ENCODE measurements around the gene PJVK. TPM values are rescaled to one million over a fixed set of nuclear protein-coding genes. Genes with fewer than 3 reads are reported as not detected.

PJVK gene
- polyA plus RNA-seq, 1 of the 3 experiments (the other 2 are of a cell fraction) = 5.3 TPM

DNA sequence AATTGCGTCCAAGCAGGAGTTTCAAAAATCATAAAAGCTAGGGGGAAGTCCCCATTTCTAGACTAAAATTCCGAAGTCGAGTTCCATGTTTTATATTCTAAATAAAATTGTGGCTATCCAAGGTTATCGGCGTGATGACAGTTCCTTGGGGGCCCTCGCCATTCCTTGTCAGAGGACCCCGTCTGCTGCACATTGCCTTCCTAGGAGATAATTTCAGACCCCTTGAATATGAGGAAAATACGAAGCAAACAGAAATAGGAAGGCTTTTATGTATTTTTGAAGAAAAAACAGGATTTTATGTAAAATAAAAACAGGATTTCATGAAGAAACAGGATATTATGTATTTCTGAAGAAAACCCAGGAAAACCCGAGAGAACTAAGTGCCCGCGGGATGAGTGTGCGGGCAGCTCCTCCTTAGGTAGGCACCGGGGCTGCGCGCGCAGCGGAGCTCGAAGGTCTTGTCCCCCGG lies 28.6 kb downstream of the PJVK start:
- ChIA-PET POLR2A (interaction anchor here (1.0 to 1.5 kb wide), 3 partner anchors 29 to 65 kb away, joined by 3 to 8 read pairs (median 3); partner anchors contain the start of genes PJVK and PRKRA), CTCF (interaction anchor here (0.6 to 1.5 kb wide), 5 partner anchors 29 to 740 kb away, joined by 3 to 4 read pairs (median 3); partner anchors contain the start of genes PJVK and PRKRA)
- Histone ChIP-seq H3K4me2 (peak overlapping the region; percentile 56), H3F3A (replicated peaks; ENCODE audit: insufficient read depth) (peaks cover 16% of the 10 kb centered on the region), H3K9me2 (no peaks in the 10 kb centered on the region), H3K36me3 (replicated peaks in 1 of 2; ENCODE audit: control insufficient read depth in 1 of 2, insufficient read depth in 2 of 2, low read length in 1 of 2) (peaks cover 0 to 5% of the 10 kb centered on the region in 2 experiments), H3K9ac (peak overlapping the region; percentile 79; the same call in 1 of the 2 replicates), H3K4me1 (ENCODE audit: control insufficient read depth in 1 of 2, insufficient read depth in 2 of 2, low read depth in 1 of 2, low read length in 1 of 2) (peaks cover 17 to 21% of the 10 kb centered on the region in 2 experiments; a peak in 3 of 4 replicates), H3K27me3 (ENCODE audit: insufficient read depth) (no peaks in the 10 kb centered on the region), H3K4me3 (ENCODE audit: low read depth in 2 of 2, low read length in 1 of 2) (peak overlapping the region; percentile 74 to 80), H2AFZ (ENCODE audit: low read depth) (peak overlapping the region; percentile 78), H4K20me1 (ENCODE audit: insufficient read depth) (peaks cover 38% of the 10 kb centered on the region), H3K27ac (ENCODE audit: low read depth in 2 of 2, low read length in 1 of 2) (peak overlapping the region; percentile 72 to 82), H3K79me2 (ENCODE audit: insufficient read depth) (peaks cover 75% of the 10 kb centered on the region), H3K9me3 (no peaks in the 10 kb centered on the region)
- no peak for DNase-seq
- WGBS (ENCODE audit: low lambda C conversion rate) = 50% methylated on average over 13 of the region's 19 CpGs
- TF ChIP-seq, protein P1, sequence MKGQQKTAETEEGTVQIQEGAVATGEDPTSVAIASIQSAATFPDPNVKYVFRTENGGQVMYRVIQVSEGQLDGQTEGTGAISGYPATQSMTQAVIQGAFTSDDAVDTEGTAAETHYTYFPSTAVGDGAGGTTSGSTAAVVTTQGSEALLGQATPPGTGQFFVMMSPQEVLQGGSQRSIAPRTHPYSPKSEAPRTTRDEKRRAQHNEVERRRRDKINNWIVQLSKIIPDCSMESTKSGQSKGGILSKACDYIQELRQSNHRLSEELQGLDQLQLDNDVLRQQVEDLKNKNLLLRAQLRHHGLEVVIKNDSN (IDR thresholded peaks at IDR 0.05; ENCODE audit: borderline replicate concordance, low read depth) = no peak
- TF ChIP-seq, protein P2, sequence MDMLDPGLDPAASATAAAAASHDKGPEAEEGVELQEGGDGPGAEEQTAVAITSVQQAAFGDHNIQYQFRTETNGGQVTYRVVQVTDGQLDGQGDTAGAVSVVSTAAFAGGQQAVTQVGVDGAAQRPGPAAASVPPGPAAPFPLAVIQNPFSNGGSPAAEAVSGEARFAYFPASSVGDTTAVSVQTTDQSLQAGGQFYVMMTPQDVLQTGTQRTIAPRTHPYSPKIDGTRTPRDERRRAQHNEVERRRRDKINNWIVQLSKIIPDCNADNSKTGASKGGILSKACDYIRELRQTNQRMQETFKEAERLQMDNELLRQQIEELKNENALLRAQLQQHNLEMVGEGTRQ (IDR thresholded peaks at IDR 0.05; ENCODE audit: borderline replicate concordance, low read depth, low read length) = no peak
- no peak for TF ChIP-seq MEF2A (IDR thresholded peaks at IDR 0.05; ENCODE audit: borderline replicate concordance, low read depth)
- no peak for TF ChIP-seq TCF12 (IDR thresholded peaks at IDR 0.05)
- no peak for TF ChIP-seq EZH2phosphoT487 (IDR thresholded peaks at IDR 0.05; ENCODE audit: borderline replicate concordance, low read depth)
- TF ChIP-seq, protein P3, sequence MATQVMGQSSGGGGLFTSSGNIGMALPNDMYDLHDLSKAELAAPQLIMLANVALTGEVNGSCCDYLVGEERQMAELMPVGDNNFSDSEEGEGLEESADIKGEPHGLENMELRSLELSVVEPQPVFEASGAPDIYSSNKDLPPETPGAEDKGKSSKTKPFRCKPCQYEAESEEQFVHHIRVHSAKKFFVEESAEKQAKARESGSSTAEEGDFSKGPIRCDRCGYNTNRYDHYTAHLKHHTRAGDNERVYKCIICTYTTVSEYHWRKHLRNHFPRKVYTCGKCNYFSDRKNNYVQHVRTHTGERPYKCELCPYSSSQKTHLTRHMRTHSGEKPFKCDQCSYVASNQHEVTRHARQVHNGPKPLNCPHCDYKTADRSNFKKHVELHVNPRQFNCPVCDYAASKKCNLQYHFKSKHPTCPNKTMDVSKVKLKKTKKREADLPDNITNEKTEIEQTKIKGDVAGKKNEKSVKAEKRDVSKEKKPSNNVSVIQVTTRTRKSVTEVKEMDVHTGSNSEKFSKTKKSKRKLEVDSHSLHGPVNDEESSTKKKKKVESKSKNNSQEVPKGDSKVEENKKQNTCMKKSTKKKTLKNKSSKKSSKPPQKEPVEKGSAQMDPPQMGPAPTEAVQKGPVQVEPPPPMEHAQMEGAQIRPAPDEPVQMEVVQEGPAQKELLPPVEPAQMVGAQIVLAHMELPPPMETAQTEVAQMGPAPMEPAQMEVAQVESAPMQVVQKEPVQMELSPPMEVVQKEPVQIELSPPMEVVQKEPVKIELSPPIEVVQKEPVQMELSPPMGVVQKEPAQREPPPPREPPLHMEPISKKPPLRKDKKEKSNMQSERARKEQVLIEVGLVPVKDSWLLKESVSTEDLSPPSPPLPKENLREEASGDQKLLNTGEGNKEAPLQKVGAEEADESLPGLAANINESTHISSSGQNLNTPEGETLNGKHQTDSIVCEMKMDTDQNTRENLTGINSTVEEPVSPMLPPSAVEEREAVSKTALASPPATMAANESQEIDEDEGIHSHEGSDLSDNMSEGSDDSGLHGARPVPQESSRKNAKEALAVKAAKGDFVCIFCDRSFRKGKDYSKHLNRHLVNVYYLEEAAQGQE (IDR thresholded peaks at IDR 0.05; ENCODE audit: low read depth, low read length) = no peak
- TF ChIP-seq NFIC (IDR thresholded peaks at IDR 0.05; ENCODE audit: borderline replicate concordance) = no peak

Measured in SK-N-SH (cell line).